Urinary bladder (tissue), 4 donors: Measurements from ENCODE around the gene RGS10. TPM values are rescaled to one million over a fixed set of nuclear protein-coding genes. Genes with fewer than 3 reads are reported as not detected.
A peak's percentile ranks its signal among the peaks of the same experiment; 100 is the strongest.
"Not testable (repeated sequence)": the region's sequence is repeated elsewhere in the genome, so short reads cannot be mapped to it uniquely, and the experiment has no call there.

ENCODE experiments used
- DNase-seq: peaks from one replicate; pipeline ENCODE4 v3.0.0-alpha.2; 2015; ENCODE audit errors: extremely low spot score
- H3K27ac ChIP-seq: one replicate; pipeline ENCODE4 v1.5.1; 2013; ENCODE audit warnings: low read depth, mild to moderate bottlenecking, moderate library complexity
- H3K36me3 ChIP-seq: one replicate; pipeline ENCODE4 v1.6.1; 2013; ENCODE audit warnings: mild to moderate bottlenecking, moderate library complexity; ENCODE audit not compliant: insufficient read depth
- H3K4me1 ChIP-seq: one replicate; pipeline ENCODE4 v1.6.1; 2013; ENCODE audit warnings: mild to moderate bottlenecking, moderate library complexity; ENCODE audit not compliant: insufficient read depth
- H3K4me3 ChIP-seq: one replicate; pipeline ENCODE4 v1.5.1; 2013; ENCODE audit warnings: low read depth, low read length
- WGBS: extraction: QIAGEN DNeasy Blood & Tissue Kit; methylation state at CpG from one replicate; pipeline ENCODE4 v1.1.7; 2013; 5-methylcytosine and 5-hydroxymethylcytosine counted together
- polyA plus RNA-seq: library from polyadenylated mRNA; stranded (reverse); fragments of 200-250 nt; gene quantifications from one replicate; pipeline ENCODE4 v1.2.3, GENCODE V29; 2013
- total RNA-seq: library from RNA; depleted of rRNA; stranded (reverse); fragments of >200 nt; gene quantifications from one replicate; pipeline ENCODE4 v1.2.3, GENCODE V29; 2014
- donor health status: healthy with polysubstance abuse.
- donor health status: healthy.

RGS10 gene
- total RNA-seq, result 62.4 TPM
- 44.8 TPM for polyA plus RNA-seq

- peak within 1 kb of the TSS; percentile 30 for H3K27ac ChIP-seq
- H3K4me1 ChIP-seq, result no peaks in the 10 kb centered on the region
- WGBS, result under 1% methylated on average over 73 of the region's 76 CpGs
- DNase-seq, result no peak
- peak within 1 kb of the TSS; percentile 81 for H3K4me3 ChIP-seq
- H3K36me3 ChIP-seq, result no peaks in the 10 kb centered on the region
These were observed at the start of gene RGS10 for GRCh38 chr10:119542357-119542987. Gene RGS10 (minus strand): TSS chr10:119542719. CDS start chr10:119542638, 81 bp downstream.

- H3K27ac ChIP-seq, result no peak overlapping the region
- 94% methylated on average over 4 of the region's 4 CpGs for WGBS
- H3K4me3 ChIP-seq, result no peak overlapping the region
- DNase-seq, result no peak
- H3K36me3 ChIP-seq, result no peaks in the 10 kb centered on the region
- peaks cover 2% of the 10 kb centered on the region for H3K4me1 ChIP-seq
These were observed 45.6 kb upstream of the RGS10 start for GRCh38 chr10:119588071-119588470.

- no peak overlapping the region for H3K4me3 ChIP-seq
- WGBS, result 98% methylated on average over 3 of the region's 3 CpGs
- DNase-seq, result no peak
- H3K36me3 ChIP-seq, result peaks cover 2% of the 10 kb centered on the region
- no peak overlapping the region for H3K27ac ChIP-seq
- H3K4me1 ChIP-seq, result no peaks in the 10 kb centered on the region
These were observed 35.8 kb upstream of the RGS10 start for GRCh38 chr10:119578355-119578754.

GRCh38 chr10:119575991-119576390 lies 33.5 kb upstream of the RGS10 start:
- H3K36me3 ChIP-seq, result peaks cover 2% of the 10 kb centered on the region
- H3K27ac ChIP-seq, result no peak overlapping the region
- H3K4me1 ChIP-seq, result no peaks in the 10 kb centered on the region
- no peak for DNase-seq
- no peak overlapping the region for H3K4me3 ChIP-seq

GRCh38 chr10:119575506-119575905 lies 33.0 kb upstream of the RGS10 start:
- 62% methylated on average over 5 of the region's 5 CpGs for WGBS

GRCh38 chr10:119567978-119568377 lies 25.5 kb upstream of the RGS10 start:
- H3K4me3 ChIP-seq, result no peak overlapping the region
- H3K36me3 ChIP-seq, result no peaks in the 10 kb centered on the region
- H3K27ac ChIP-seq, result no peak overlapping the region
- 85% methylated on average over 8 of the region's 8 CpGs for WGBS
- no peak for DNase-seq
- no peaks in the 10 kb centered on the region for H3K4me1 ChIP-seq

More at GRCh38 chr10:119575506-119575905, 33.0 kb upstream of the RGS10 start:
- Histone ChIP-seq H3K36me3 (peaks cover 2% of the 10 kb centered on the region), H3K27ac (no peak overlapping the region), H3K4me3 (no peak overlapping the region), H3K4me1 (no peaks in the 10 kb centered on the region)
- DNase-seq, result no peak

GRCh38 chr10:119562097-119562496 lies 19.6 kb upstream of the RGS10 start:
- Histone ChIP-seq H3K36me3 (no peaks in the 10 kb centered on the region), H3K4me3 (no peak overlapping the region), H3K4me1 (no peaks in the 10 kb centered on the region), H3K27ac (no peak overlapping the region)
- no peak for DNase-seq
- 87% methylated on average over 4 of the region's 4 CpGs for WGBS

GRCh38 chr10:119559511-119559910 lies 17.0 kb upstream of the RGS10 start:
- H3K4me3 ChIP-seq, H3K4me1 ChIP-seq, H3K27ac ChIP-seq, DNase-seq, H3K36me3 ChIP-seq: not testable (repeated sequence)
- 93% methylated on average over 33 of the region's 33 CpGs for WGBS

- 94% methylated on average over 2 of the region's 2 CpGs for WGBS
- not testable (repeated sequence) for H3K4me3 ChIP-seq, H3K4me1 ChIP-seq, H3K27ac ChIP-seq, DNase-seq, H3K36me3 ChIP-seq
These were observed 13.6 kb upstream of the RGS10 start for GRCh38 chr10:119556081-119556480.

GRCh38 chr10:119555178-119555784 lies 12.8 kb upstream of the RGS10 start:
- Histone ChIP-seq H3K4me1 (no peaks in the 10 kb centered on the region), H3K36me3 (no peaks in the 10 kb centered on the region), H3K27ac (no peak overlapping the region), H3K4me3 (no peak overlapping the region)
- 92% methylated on average over 6 of the region's 6 CpGs for WGBS
- no peak for DNase-seq

GRCh38 chr10:119550827-119551226 lies 8.3 kb upstream of the RGS10 start:
- Histone ChIP-seq H3K36me3 (no peaks in the 10 kb centered on the region), H3K27ac (no peak overlapping the region), H3K4me3 (no peak overlapping the region), H3K4me1 (no peaks in the 10 kb centered on the region)
- 68% methylated on average over 4 of the region's 4 CpGs for WGBS
- no peak for DNase-seq

GRCh38 chr10:119549247-119549999 lies 6.9 kb upstream of the RGS10 start:
- H3K4me3 ChIP-seq, result no peak overlapping the region
- H3K36me3 ChIP-seq, result no peaks in the 10 kb centered on the region
- DNase-seq, result no peak
- no peaks in the 10 kb centered on the region for H3K4me1 ChIP-seq
- 69% methylated on average over 2 of the region's 2 CpGs for WGBS
- H3K27ac ChIP-seq, result no peak overlapping the region

GRCh38 chr10:119546009-119546408 lies 3.5 kb upstream of the RGS10 start:
- Histone ChIP-seq H3K4me1 (no peaks in the 10 kb centered on the region), H3K27ac (no peak overlapping the region), H3K4me3 (no peak overlapping the region), H3K36me3 (no peaks in the 10 kb centered on the region)
- 43% methylated on average over 3 of the region's 3 CpGs for WGBS
- DNase-seq, result no peak

GRCh38 chr10:119545310-119545709 lies 2.8 kb upstream of the RGS10 start:
- 78% methylated on average over 4 of the region's 4 CpGs for WGBS
- no peaks in the 10 kb centered on the region for H3K4me1 ChIP-seq
- no peaks in the 10 kb centered on the region for H3K36me3 ChIP-seq
- no peak for DNase-seq
- no peak overlapping the region for H3K27ac ChIP-seq
- H3K4me3 ChIP-seq, result no peak overlapping the region
